HepG2 (cell line): Measurements from ENCODE around the gene SLC25A22. TPM values are rescaled to one million over a fixed set of nuclear protein-coding genes. Genes with fewer than 3 reads are reported as not detected.
A peak's percentile ranks its signal among the peaks of the same experiment; 100 is the strongest.

ENCODE experiments used
- BCLAF1 ChIP-seq: fragments of 450-650 bp; IDR thresholded peaks from 2 replicates; pipeline ENCODE4 v1.6.1; 2017; ENCODE audit warnings: mild to moderate bottlenecking
- DNMT1 ChIP-seq: sonication (generic); formaldehyde crosslinking; IDR thresholded peaks from 2 replicates; pipeline ENCODE4 v1.5.1; 2020; ENCODE audit warnings: mild to moderate bottlenecking, missing genetic modification reagents
- IKZF4 ChIP-seq: sonication (generic); formaldehyde crosslinking; IDR thresholded peaks from 2 replicates; pipeline ENCODE4 v1.5.1; 2020; ENCODE audit warnings: borderline replicate concordance, mild to moderate bottlenecking, low read depth, missing genetic modification reagents; ENCODE audit errors: not compliant biosample characterization
- JUND ChIP-seq: sonication (generic); formaldehyde crosslinking; IDR thresholded peaks from 2 replicates; pipeline ENCODE4 v1.8.0; 2022; ENCODE audit warnings: mild to moderate bottlenecking, missing genetic modification reagents
- KLF13 ChIP-seq: sonication (generic); formaldehyde crosslinking; IDR thresholded peaks from 2 replicates; pipeline ENCODE4 v1.4.0; 2020; ENCODE audit warnings: mild to moderate bottlenecking, missing genetic modification reagents
- MLX ChIP-seq: IDR thresholded peaks from 2 replicates; pipeline ENCODE4 v1.6.1; 2016
- SRY ChIP-seq: sonication (generic); formaldehyde crosslinking; IDR thresholded peaks from 2 replicates; pipeline ENCODE4 v1.8.0; 2022; ENCODE audit warnings: mild to moderate bottlenecking, missing genetic modification reagents
- TBL1XR1 ChIP-seq: fragments of 150-350 bp; IDR thresholded peaks from 2 replicates; pipeline ENCODE4 v1.6.1; 2014; ENCODE audit warnings: borderline replicate concordance, low read length; ENCODE audit not compliant: partially characterized antibody
- THAP8 ChIP-seq: sonication (generic); formaldehyde crosslinking; IDR thresholded peaks from 2 replicates; pipeline ENCODE4 v1.5.1; 2020; ENCODE audit warnings: missing genetic modification reagents, mild to moderate bottlenecking, borderline replicate concordance
- ZC3H13 ChIP-seq: sonication (generic); formaldehyde crosslinking; IDR thresholded peaks from 2 replicates; pipeline ENCODE4 v1.8.1; 2023; ENCODE audit warnings: mild to moderate bottlenecking, missing genetic modification reagents, moderate library complexity
- ZNF17 ChIP-seq: sonication (generic); formaldehyde crosslinking; IDR thresholded peaks from 2 replicates; pipeline ENCODE4 v1.5.0; 2020; ENCODE audit warnings: mild to moderate bottlenecking, missing genetic modification reagents
- ZNF317 ChIP-seq: sonication (generic); formaldehyde crosslinking; IDR thresholded peaks from 2 replicates; pipeline ENCODE4 v1.5.0; 2020; ENCODE audit warnings: mild to moderate bottlenecking, missing genetic modification reagents
- ZNF44 ChIP-seq: sonication (generic); formaldehyde crosslinking; IDR thresholded peaks from 2 replicates; pipeline ENCODE4 v1.5.1; 2020; ENCODE audit warnings: mild to moderate bottlenecking, missing genetic modification reagents
- ZNF577 ChIP-seq: sonication (generic); formaldehyde crosslinking; IDR thresholded peaks from 2 replicates; pipeline ENCODE4 v1.4.0; 2020; ENCODE audit warnings: mild to moderate bottlenecking, low read depth, missing genetic modification reagents, borderline replicate concordance
- ZNF747 ChIP-seq: sonication (generic); formaldehyde crosslinking; IDR thresholded peaks from 2 replicates; pipeline ENCODE4 v1.8.1; 2023; ENCODE audit warnings: missing genetic modification reagents, mild to moderate bottlenecking, borderline replicate concordance
- polyA plus RNA-seq, 8 experiments: library from polyadenylated mRNA; depleted of rRNA in 3 of 8; stranded (reverse) in 7 of 8; unstranded in 1 of 8; fragments of >200 nt; fragmentation: Illumina TruSeq in 4 of 8; extraction: Trizol in 4 of 8; gene quantifications; 2 replicates each; pipeline versions ENCODE4 v1.2.1 to v1.2.3, GENCODE V29; 2011 to 2016; ENCODE audit warnings: low read depth in 4 of 8, missing spikeins in 1 of 8, mixed read lengths in 1 of 8; ENCODE audit not compliant: insufficient read depth in 1 of 8
- total RNA-seq, 5 experiments: library from RNA; depleted of rRNA; stranded (reverse); fragments of >200 nt; fragmentation: Illumina TruSeq; extraction: Trizol; gene quantifications; 2 replicates each; pipeline ENCODE4 v1.2.3, GENCODE V29; 2016; ENCODE audit warnings: low read depth in 1 of 5
- TF ChIP-seq, protein P1 (sequence below), 2 experiments: sonication (generic) in 1 of 2; formaldehyde crosslinking in 1 of 2; IDR thresholded peaks; 2 replicates each; pipeline versions ENCODE4 v1.4.0 to v1.6.1; 2016 to 2020; ENCODE audit warnings: borderline replicate concordance in 1 of 2, low read depth in 1 of 2, mild to moderate bottlenecking in 1 of 2, missing genetic modification reagents in 1 of 2
- TF ChIP-seq, protein P2 (sequence below): sonication (generic); formaldehyde crosslinking; IDR thresholded peaks from 2 replicates; pipeline ENCODE4 v1.8.0; 2023; ENCODE audit warnings: mild to moderate bottlenecking, missing genetic modification reagents

Gene SLC25A22
- total and polyA plus RNA-seq, 2 of the 13 experiments (the other 11 are each of a cell fraction or from before 2014, with no cell fraction given) = 12.4 to 19.2 TPM

- TF ChIP-seq, protein P1, sequence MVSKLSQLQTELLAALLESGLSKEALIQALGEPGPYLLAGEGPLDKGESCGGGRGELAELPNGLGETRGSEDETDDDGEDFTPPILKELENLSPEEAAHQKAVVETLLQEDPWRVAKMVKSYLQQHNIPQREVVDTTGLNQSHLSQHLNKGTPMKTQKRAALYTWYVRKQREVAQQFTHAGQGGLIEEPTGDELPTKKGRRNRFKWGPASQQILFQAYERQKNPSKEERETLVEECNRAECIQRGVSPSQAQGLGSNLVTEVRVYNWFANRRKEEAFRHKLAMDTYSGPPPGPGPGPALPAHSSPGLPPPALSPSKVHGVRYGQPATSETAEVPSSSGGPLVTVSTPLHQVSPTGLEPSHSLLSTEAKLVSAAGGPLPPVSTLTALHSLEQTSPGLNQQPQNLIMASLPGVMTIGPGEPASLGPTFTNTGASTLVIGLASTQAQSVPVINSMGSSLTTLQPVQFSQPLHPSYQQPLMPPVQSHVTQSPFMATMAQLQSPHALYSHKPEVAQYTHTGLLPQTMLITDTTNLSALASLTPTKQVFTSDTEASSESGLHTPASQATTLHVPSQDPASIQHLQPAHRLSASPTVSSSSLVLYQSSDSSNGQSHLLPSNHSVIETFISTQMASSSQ (IDR thresholded peaks at IDR 0.05; ENCODE audit: low read depth) = no peak
- TF ChIP-seq, protein P1 (CRISPR knock-in tag; IDR thresholded peaks at IDR 0.05; ENCODE audit: borderline replicate concordance) = 0 out of 2 replicates have a peak, but pooled peaks have one; percentile 44
- TF ChIP-seq DNMT1 (CRISPR knock-in tag) (peak; percentile 41; the same call in 1 of the 2 replicates), ZNF17 (no peak), ZNF317 (CRISPR knock-in tag) (peak; percentile 75), ZNF44 (CRISPR knock-in tag) (peak; percentile 41; the same call in 1 of the 2 replicates), ZNF577 (CRISPR knock-in tag) (no peak), MLX (CRISPR knock-in tag) (no peak), BCLAF1 (no peak), THAP8 (CRISPR knock-in tag) (no peak), ZC3H13 (peak; percentile 45; the same call in 1 of the 2 replicates), JUND (no peak), SRY (CRISPR knock-in tag) (no peak; the same call in 1 of the 2 replicates), KLF13 (CRISPR knock-in tag) (peak; percentile 43; the same call in 1 of the 2 replicates), TBL1XR1 (no peak), ZNF747 (CRISPR knock-in tag) (peak; percentile 61; the same call in 1 of the 2 replicates), IKZF4 (CRISPR knock-in tag) (peak; percentile 67)
- TF ChIP-seq, protein P2, sequence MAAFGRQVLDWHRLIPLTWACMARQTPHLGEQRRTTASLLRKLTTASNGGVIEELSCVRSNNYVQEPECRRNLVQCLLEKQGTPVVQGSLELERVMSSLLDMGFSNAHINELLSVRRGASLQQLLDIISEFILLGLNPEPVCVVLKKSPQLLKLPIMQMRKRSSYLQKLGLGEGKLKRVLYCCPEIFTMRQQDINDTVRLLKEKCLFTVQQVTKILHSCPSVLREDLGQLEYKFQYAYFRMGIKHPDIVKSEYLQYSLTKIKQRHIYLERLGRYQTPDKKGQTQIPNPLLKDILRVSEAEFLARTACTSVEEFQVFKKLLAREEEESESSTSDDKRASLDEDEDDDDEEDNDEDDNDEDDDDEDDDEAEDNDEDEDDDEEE (CRISPR knock-in tag) = peak; percentile 44; the same call in 1 of the 2 replicates
These were observed 50.7 kb downstream of the SLC25A22 start, which contains the start of gene TALDO1 (continued) for GRCh38 chr11:747158-748006.
